Stimulated activated CD4-positive, alpha-beta T cell treated with anti-CD3 and anti-CD28 coated beads, Interleukin-12 subunit alpha, Interleukin-12 subunit beta, amount 100 ng/mL, for 24 hours (primary cell): ENCODE data around the gene LGALS14.
"Not testable (repeated sequence)": the region's sequence is repeated elsewhere in the genome, so short reads cannot be mapped to it uniquely, and the experiment has no call there.

ENCODE experiments used
- DNase-seq, 2 experiments: peaks; one replicate each; pipeline ENCODE4 v3.0.0-alpha.2; 2020; ENCODE audit warnings: low read depth in 2 of 2

The LGALS14 gene

GRCh38 chr19:39704181-39705044 is at the start of gene LGALS14:
LGALS14 (plus strand) TSS chr19:39704481; CDS start chr19:39704529, 48 bp downstream.
- DNase-seq, result no peak

- no peak for DNase-seq
Observed at GRCh38 chr19:39655613-39656012, 48.7 kb upstream of the LGALS14 start, which contains the start of gene LGALS16. LGALS16 (plus strand) TSS chr19:39655913; CDS start chr19:39655962, 49 bp downstream.

GRCh38 chr19:39659791-39660190 is 44.5 kb upstream of the LGALS14 start:
- DNase-seq, result no peak

- DNase-seq, result no peak
Observed at GRCh38 chr19:39660661-39661060, 43.6 kb upstream of the LGALS14 start.

- DNase-seq, result no peak
Observed at GRCh38 chr19:39661565-39661964, 42.7 kb upstream of the LGALS14 start.

- DNase-seq, result not testable (repeated sequence)
Observed at GRCh38 chr19:39669860-39670259, 34.4 kb upstream of the LGALS14 start.

- no peak for DNase-seq
Observed at GRCh38 chr19:39670998-39671397, 33.3 kb upstream of the LGALS14 start.

- DNase-seq, result peak in 1 of 2 experiments; percentile 13
Observed at GRCh38 chr19:39671739-39672363, 32.4 kb upstream of the LGALS14 start.

- DNase-seq, result no peak
Observed at GRCh38 chr19:39672473-39672872, 31.8 kb upstream of the LGALS14 start.

- not testable (repeated sequence) for DNase-seq
Observed at GRCh38 chr19:39673862-39674261, 30.4 kb upstream of the LGALS14 start.

- DNase-seq, result no peak
Observed at GRCh38 chr19:39676004-39676403, 28.3 kb upstream of the LGALS14 start.

- DNase-seq, result no peak
Observed at GRCh38 chr19:39677961-39678889, 26.1 kb upstream of the LGALS14 start.

GRCh38 chr19:39679056-39679790 is 25.1 kb upstream of the LGALS14 start:
- DNase-seq, result peak in 1 of 2 experiments; percentile 48

GRCh38 chr19:39679791-39680168 is 24.5 kb upstream of the LGALS14 start:
- DNase-seq, result peak; percentile 38 to 48

GRCh38 chr19:39680593-39680992 is 23.7 kb upstream of the LGALS14 start:
- no peak for DNase-seq

GRCh38 chr19:39681416-39681815 is 22.9 kb upstream of the LGALS14 start:
- no peak for DNase-seq

- DNase-seq, result no peak
Observed at GRCh38 chr19:39684267-39684666, 20.0 kb upstream of the LGALS14 start.

- no peak for DNase-seq
Observed at GRCh38 chr19:39686739-39687138, 17.5 kb upstream of the LGALS14 start.

- DNase-seq, result not testable (repeated sequence)
Observed at GRCh38 chr19:39688637-39689036, 15.6 kb upstream of the LGALS14 start.

GRCh38 chr19:39692166-39692565 is 12.1 kb upstream of the LGALS14 start:
- no peak for DNase-seq

GRCh38 chr19:39692822-39693221 is 11.5 kb upstream of the LGALS14 start:
- no peak for DNase-seq
